GM18517 (cell line): Measurements from ENCODE around the gene LCOR.
"Not testable (repeated sequence)": the region's sequence is repeated elsewhere in the genome, so short reads cannot be mapped to it uniquely, and the experiment has no call there.

Source experiments
- ATAC-seq: cut with Tn5 transposase; IDR thresholded peaks from one replicate; pipeline ENCODE4 v1.9.1; 2021; ENCODE audit warnings: mild to moderate bottlenecking, moderate library complexity; ENCODE audit not compliant: unreplicated experiment

LCOR gene

GRCh38 chr10:96924861-96925260 is 92.8 kb downstream of the LCOR start:
- ATAC-seq, result no peak

- no peak for ATAC-seq
These were observed 98.4 kb downstream of the LCOR start for GRCh38 chr10:96930469-96930868.

DNA sequence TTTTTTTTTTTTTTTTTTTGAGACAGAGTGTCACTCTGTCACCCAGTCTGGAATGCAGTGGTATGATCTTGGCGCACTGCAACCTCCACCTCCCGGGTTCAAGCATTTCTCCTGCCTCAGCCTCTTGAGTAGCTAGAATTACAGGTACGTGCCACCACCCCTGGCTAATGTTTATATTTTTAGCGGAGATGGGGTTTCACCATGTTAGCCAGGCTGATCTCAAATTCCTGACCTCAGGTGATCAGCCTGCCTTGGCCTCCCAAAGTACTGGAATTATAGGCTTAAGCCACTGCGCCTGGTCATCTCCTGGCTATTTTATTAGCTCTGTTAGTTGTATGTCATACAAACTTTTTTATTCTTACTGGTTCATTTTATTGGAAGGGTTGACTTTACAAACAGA is 103.0 kb downstream of the LCOR start:
- no peak for ATAC-seq

DNA sequence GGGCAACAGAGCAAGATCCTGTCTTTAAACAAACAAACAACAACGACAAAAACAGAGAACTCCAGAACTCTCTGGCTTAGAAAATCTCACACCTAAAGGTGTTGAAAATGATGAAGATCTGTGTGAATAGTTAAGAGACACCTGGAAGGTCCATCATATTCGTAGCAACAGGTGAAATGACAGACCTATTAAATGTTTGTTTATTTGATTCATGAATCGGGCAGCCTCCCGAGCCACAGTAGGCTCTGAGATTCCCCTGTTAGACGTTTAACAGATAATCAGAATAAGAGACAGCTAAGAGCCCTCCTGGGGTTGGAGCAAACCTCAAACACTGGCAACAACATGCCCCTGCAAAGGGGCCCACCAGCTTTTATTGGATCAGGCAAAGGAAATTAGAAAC is 103.7 kb downstream of the LCOR start:
- ATAC-seq, result no peak

DNA sequence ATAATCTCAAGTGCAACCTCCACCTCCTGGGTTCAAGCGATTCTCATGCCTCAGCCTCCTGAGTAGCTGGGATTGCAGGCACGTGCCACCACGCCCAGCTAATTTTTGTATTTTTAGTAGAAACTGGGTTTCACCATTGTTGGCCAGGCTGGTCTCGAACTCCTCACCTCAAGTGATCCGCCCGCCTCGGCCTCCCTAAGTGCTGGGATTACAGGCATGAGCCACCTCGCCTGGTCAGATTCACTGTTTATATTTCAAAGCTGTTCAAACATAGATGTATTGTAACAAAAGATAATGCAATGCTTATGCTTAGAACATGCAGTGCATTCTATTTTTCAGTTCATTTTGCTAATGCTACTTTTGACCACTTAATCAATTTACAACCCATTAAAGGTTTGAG is 111.1 kb downstream of the LCOR start:
- ATAC-seq, result not testable (repeated sequence)

DNA sequence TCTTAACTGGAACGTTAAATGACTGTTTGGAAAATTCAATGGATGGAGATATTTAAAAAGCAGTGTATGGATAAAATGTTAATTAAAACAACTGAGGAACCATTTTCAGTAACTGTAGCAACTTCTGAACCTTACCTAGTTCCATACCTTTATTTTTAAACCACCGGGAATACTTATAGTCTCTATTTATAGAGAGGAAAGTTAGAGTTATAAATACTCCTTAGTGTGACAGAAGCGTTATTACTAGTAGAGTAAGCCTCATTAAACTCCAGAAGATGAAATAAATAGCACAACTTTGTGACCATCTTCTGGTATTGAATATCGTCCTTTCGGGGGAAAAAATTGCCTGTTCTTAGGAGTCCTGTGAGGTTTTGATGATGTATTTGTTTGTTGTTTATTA is 114.9 kb downstream of the LCOR start:
- ATAC-seq, result no peak

DNA sequence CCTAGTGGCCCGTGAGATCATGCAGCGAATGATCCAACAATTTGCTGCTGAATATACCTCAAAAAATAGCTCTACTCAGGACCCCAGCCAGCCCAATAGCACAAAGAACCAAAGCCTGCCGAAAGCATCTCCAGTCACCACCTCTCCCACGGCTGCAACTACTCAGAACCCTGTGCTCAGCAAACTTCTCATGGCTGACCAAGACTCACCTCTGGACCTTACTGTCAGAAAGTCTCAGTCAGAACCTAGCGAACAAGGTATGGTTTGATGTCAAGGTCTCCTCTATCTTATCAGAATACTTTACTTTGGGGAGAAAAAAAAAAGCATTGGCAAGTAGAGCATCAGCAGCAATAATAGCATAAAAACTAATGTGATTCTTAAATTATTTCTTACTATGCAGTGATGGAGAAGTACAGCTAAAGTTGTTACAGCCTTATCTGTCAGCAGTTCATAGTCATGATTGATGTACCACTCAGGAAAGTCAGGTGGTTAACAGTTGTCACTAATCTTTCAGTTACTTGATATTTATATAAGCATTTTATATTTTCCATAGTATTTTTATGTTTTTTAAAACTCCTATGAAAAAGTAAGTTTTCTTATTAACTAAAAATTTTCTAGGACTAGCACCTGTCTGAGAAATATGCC is 117.1 kb downstream of the LCOR start:
- no peak for ATAC-seq

DNA sequence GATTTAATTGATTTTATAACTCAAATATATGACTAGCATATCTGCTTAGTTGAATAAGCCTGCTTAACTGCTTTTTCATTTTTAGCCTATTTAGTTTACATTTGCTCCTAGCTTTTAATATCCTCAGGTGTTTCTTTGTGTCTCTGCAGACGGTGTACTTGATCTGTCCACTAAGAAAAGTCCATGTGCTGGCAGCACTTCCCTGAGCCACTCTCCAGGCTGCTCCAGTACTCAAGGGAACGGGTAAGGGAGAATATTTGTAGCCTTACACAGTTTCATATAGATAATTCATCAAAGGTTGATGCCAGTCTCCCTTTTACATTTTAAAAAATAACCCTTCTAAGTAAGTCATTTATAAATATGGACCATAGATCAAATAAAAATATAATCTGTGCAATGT is 119.9 kb downstream of the LCOR start:
- no peak for ATAC-seq

GRCh38 chr10:96955794-96956193 is 123.7 kb downstream of the LCOR start:
- ATAC-seq, result no peak

- no peak for ATAC-seq
These were observed 126.0 kb downstream of the LCOR start for GRCh38 chr10:96958071-96958470.

DNA sequence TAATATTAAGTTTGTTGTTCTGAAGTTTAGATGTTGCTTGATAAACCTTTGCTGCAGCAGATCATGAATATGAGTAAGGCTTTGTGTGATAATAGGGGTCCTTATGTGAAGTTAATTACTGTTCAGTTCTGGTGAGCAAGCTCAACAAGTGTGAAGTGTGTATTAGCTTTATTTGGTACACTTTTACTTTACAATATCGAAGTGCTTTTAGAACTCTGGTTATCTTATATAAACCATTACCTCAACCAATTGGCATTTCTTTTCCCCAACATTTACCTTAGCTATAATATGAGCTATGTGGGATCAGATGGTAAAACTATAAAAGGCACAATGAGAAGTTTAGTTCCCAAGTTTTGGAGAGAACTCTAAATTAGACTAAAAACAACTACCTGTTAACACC is 127.6 kb downstream of the LCOR start:
- no peak for ATAC-seq

DNA sequence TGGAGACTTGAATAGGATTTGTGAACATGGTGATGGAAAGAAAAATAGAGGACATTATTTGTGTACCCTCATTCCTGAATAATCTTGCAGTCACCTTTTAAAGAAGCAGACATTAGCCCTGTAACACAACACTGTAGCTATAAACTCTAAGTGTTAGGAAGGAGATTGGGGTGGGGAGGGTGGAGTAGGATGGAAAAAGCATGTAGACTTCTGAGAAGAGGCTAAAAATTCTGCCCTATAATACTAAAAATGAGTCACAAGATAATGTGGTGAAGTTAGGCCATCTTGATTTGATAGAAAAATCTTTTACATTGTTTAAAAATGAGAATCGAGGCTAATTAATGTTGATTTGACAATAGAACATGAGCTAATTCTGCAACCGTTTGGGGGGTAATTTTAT is 128.8 kb downstream of the LCOR start:
- ATAC-seq, result no peak

- no peak for ATAC-seq
These were observed 132.0 kb downstream of the LCOR start for GRCh38 chr10:96964131-96964530.

GRCh38 chr10:96967847-96968246 is 135.7 kb downstream of the LCOR start:
- no peak for ATAC-seq

DNA sequence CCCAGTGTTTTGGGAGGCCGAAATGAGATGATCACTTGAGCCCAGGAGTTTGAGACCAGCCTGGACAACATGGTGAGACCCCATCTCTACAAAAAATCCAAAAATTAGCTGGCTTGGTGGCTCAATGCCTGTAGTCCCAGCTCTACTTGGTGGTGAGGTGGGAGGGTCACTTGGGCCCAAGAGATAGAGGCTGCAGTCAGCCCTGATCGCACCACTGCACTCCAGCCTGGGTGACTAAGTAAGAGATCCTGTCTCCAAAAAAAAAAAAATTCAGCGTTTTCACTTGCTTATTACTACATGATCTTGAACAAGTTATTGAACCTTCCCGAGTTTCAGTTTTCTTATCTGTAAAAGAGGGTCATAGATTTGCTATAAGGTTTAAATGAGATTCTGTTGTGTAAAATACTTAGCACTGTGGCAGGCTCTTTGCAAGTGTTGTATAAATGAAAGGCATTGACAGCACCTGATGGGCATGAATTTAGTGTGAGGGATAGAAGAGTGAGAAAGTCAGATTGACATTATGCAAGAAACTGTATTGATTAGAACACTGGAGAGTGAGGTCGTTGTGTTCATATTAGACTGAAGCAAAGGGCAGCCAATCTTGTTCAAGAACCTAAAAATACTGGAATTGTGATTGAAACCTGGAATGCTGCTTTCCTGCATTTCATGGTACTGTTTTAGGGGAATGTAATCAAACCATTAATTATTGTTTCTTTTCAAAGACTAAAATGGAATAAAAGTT is 136.8 kb downstream of the LCOR start:
- no peak for ATAC-seq

DNA sequence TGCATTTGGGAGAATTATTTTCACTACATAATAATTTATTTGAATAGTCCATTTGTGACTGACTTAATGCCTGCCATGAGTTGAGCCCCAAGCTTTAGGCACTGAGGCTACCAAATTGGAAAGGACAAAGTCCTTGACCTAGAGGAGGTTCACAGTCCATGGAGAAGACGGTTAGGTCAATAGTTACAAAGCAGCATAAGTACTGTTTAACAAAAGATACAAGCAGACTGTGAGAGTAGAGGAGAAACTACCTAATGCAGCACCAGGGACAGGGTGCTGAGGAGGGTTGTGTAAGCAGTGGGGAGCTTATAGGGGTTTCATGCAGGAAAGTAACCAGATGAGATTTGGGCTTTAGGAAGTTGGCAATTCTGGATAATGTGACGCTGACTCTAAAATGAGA is 139.2 kb downstream of the LCOR start:
- ATAC-seq, result no peak

- ATAC-seq, result no peak
These were observed 140.2 kb downstream of the LCOR start for GRCh38 chr10:96972264-96972663.

GRCh38 chr10:96973809-96974747 is 142.0 kb downstream of the LCOR start:
- ATAC-seq, result no peak

DNA sequence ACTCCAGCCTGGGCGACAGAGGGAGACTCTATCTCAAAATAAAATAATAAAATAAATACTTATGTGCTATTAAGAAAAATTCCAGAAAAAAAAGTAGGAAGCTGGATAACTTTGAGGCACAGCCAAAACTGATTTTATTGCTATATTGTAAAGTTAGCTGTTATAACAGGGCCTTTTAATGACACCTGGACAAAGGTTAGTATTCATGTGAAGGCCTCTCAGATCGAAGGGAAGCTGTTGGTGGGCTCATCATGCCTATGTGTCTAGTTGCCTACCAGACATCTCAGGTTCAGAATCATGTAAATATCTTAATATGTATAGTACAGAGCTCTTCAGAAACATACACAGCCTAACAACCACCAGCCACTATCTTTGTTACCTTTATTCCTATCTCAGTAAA is 143.0 kb downstream of the LCOR start:
- ATAC-seq, result no peak

GRCh38 chr10:96978621-96979154 is 146.6 kb downstream of the LCOR start:
- ATAC-seq, result peak; percentile 85

DNA sequence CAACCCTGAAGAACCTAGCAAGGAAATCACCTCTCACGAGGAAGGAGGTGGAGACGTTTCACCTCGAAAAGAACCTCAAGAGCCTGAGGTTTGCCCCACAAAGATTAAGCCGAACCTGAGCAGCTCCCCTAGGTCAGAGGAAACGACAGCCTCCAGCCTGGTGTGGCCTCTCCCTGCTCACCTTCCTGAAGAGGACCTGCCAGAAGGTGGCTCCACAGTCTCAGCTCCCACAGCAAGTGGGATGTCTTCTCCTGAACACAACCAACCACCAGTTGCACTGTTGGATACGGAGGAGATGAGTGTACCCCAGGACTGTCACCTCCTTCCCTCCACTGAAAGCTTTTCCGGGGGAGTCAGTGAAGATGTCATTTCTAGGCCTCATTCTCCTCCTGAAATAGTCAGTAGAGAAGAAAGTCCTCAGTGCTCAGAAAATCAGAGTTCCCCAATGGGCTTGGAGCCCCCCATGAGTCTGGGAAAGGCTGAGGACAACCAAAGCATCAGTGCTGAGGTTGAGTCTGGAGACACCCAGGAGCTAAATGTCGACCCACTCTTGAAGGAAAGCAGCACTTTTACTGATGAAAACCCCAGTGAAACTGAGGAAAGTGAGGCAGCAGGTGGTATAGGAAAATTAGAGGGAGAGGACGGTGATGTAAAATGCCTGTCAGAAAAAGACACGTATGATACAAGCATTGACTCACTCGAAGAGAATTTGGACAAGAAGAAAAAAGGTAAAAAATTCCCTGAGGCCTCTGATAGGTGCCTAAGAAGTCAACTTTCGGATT is 150.2 kb downstream of the LCOR start:
- ATAC-seq, result no peak
